Keratinocyte (primary cell): ENCODE measurements around the gene RGS2. TPM values are rescaled to one million over a fixed set of nuclear protein-coding genes. Genes with fewer than 3 reads are reported as not detected.

ENCODE experiments used
- DNase-seq: peaks from one replicate; pipeline ENCODE4 v3.0.0-alpha.2; 2011; ENCODE audit warnings: low read depth, missing footprints, low spot score
- FAIRE-seq: peaks from 2 replicates; lab custom pipeline; 2011; peaks lifted over from hg19 to GRCh38; lab: Jason Lieb, UNC
- H2AFZ ChIP-seq: 2 replicates; pipeline ENCODE4 v1.6.0; 2012; ENCODE audit warnings: low read length, control low read depth, inconsistent platforms; ENCODE audit not compliant: control insufficient read depth
- H3K27ac ChIP-seq: 2 replicates; pipeline ENCODE4 v1.5.1; 2011; ENCODE audit warnings: low read length; ENCODE audit not compliant: control insufficient read depth, insufficient read depth
- H3K27me3 ChIP-seq: 3 replicates; pipeline ENCODE4 v1.6.0; 2011; ENCODE audit warnings: low read length; ENCODE audit not compliant: control insufficient read depth, insufficient read depth; ENCODE audit errors: extremely low read depth
- H3K36me3 ChIP-seq, 2 experiments: 2 replicates in 1 of 2; 3 replicates in 1 of 2; pipeline ENCODE4 v1.5.1; 2011; ENCODE audit warnings: low read length in 2 of 2, mild to moderate bottlenecking in 1 of 2; ENCODE audit not compliant: control insufficient read depth in 2 of 2, insufficient read depth in 2 of 2; ENCODE audit errors: extremely low read depth in 1 of 2
- H3K4me1 ChIP-seq: 3 replicates; pipeline ENCODE4 v1.5.1; 2011; ENCODE audit warnings: low read length; ENCODE audit not compliant: control insufficient read depth, insufficient read depth; ENCODE audit errors: extremely low read depth
- H3K4me2 ChIP-seq: 3 replicates; pipeline ENCODE4 v1.6.0; 2011; ENCODE audit warnings: low read depth, low read length; ENCODE audit not compliant: control insufficient read depth, insufficient read depth; ENCODE audit errors: extremely low read depth
- H3K4me3 ChIP-seq, 3 experiments: fragments of 200-600 bp in 1 of 3; sonication (generic) in 1 of 3; 2 replicates in 2 of 3; 3 replicates in 1 of 3; pipeline ENCODE4 v1.5.1; 2011 to 2016; ENCODE audit warnings: low read length in 3 of 3, mild to moderate bottlenecking in 3 of 3, control low read depth in 2 of 3, inconsistent platforms in 1 of 3, low read depth in 1 of 3, mixed read lengths in 1 of 3, mixed run types in 1 of 3, moderate library complexity in 1 of 3; ENCODE audit not compliant: control insufficient read depth in 2 of 3, insufficient read depth in 2 of 3; ENCODE audit errors: extremely low read depth in 1 of 3
- H3K79me2 ChIP-seq: 2 replicates; pipeline ENCODE4 v1.6.0; 2012; ENCODE audit warnings: low read length; ENCODE audit not compliant: control insufficient read depth, insufficient read depth
- H3K9ac ChIP-seq: 3 replicates; pipeline ENCODE4 v1.6.0; 2011; ENCODE audit warnings: low read length; ENCODE audit not compliant: control insufficient read depth, insufficient read depth; ENCODE audit errors: extremely low read depth
- H3K9me1 ChIP-seq: 3 replicates; pipeline ENCODE4 v1.6.0; 2011; ENCODE audit warnings: low read length; ENCODE audit not compliant: control insufficient read depth, insufficient read depth; ENCODE audit errors: extremely low read depth
- H3K9me3 ChIP-seq: 2 replicates; pipeline ENCODE4 v1.5.1; 2012; ENCODE audit warnings: low read depth, low read length; ENCODE audit not compliant: control insufficient read depth
- H4K20me1 ChIP-seq: 3 replicates; pipeline ENCODE4 v1.6.0; 2011; ENCODE audit warnings: low read length; ENCODE audit not compliant: control insufficient read depth, insufficient read depth; ENCODE audit errors: extremely low read depth
- EZH2 ChIP-seq: IDR thresholded peaks from one replicate; pipeline ENCODE4 v1.6.1; 2012; ENCODE audit warnings: inconsistent platforms, mild to moderate bottlenecking, low read length, moderate library complexity
- dilution Hi-C: fragments of 300-500 bp; cut with MboI; formaldehyde crosslinking; loops from one replicate; pipeline ENCODE4 v1.7.0; 2020; ENCODE audit warnings: low sequenced_read_pairs; ENCODE audit not compliant: extremely low pct_ligation_motif_present
- polyA minus RNA-seq, 3 experiments: library from RNA; depleted of rRNA, polyadenylated mRNA; stranded (reverse); fragments of >200 nt; gene quantifications; 1 replicate in 1 of 3; 2 replicates in 1 of 3; 3 replicates in 1 of 3; pipeline ENCODE4 v1.2.3, GENCODE V29; 2011
- polyA plus RNA-seq, 5 experiments: library from polyadenylated mRNA; depleted of rRNA in 3 of 5; stranded (reverse) in 3 of 5; stranded (forward) in 1 of 5; unstranded in 1 of 5; fragments of >200 nt; gene quantifications; 1 replicate in 1 of 5; 2 replicates in 3 of 5; 3 replicates in 1 of 5; pipeline versions ENCODE4 v1.2.1 to v1.2.3, GENCODE V29; 2011 to 2012; ENCODE audit warnings: missing spikeins in 2 of 5, low read depth in 1 of 5, low replicate concordance in 1 of 5
- TF ChIP-seq, protein P1 (sequence below), 3 experiments: IDR thresholded peaks in 1 of 3; conservative IDR thresholded peaks in 1 of 3; optimal IDR thresholded peaks in 1 of 3; 2 replicates in 2 of 3; 3 replicates in 1 of 3; pipeline versions ENCODE3 to v1.5.1; 2011; ENCODE audit warnings: low read length in 3 of 3, mild to moderate bottlenecking in 3 of 3, moderate library complexity in 2 of 3, control low read depth in 1 of 3, inconsistent platforms in 1 of 3; ENCODE audit not compliant: insufficient read depth in 2 of 3; ENCODE audit errors: extremely low read depth in 1 of 3

The RGS2 gene, protein sequence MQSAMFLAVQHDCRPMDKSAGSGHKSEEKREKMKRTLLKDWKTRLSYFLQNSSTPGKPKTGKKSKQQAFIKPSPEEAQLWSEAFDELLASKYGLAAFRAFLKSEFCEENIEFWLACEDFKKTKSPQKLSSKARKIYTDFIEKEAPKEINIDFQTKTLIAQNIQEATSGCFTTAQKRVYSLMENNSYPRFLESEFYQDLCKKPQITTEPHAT
- 10.9 to 146 TPM (median 128 TPM) in 3 replicates for polyA plus RNA-seq
- polyA plus RNA-seq (2011; ENCODE audit: low read depth) = 131 TPM
- polyA plus RNA-seq (2011; cell fraction: cytosol; rRNA removed) = 55.4 and 96.6 TPM in 2 replicates
- polyA plus RNA-seq (2011; cell fraction: nucleus; rRNA removed) = 277 and 402 TPM in 2 replicates
- polyA plus RNA-seq (2012; ENCODE audit: low replicate concordance) = 8.7 and 111 TPM in 2 replicates
- 1.4 to 48.5 TPM (median 42.6 TPM) in 3 replicates for polyA minus RNA-seq
- polyA minus RNA-seq (2011; cell fraction: cytosol; rRNA and poly(A)+ RNA removed) = 17.1 TPM
- 84.9 and 147 TPM in 2 replicates for polyA minus RNA-seq (2011; cell fraction: nucleus; rRNA and poly(A)+ RNA removed)

- Histone ChIP-seq H3K9ac (peak within 1 kb of the TSS; percentile 95), H2AFZ (peak within 1 kb of the TSS; percentile 97), H3K27me3 (no peaks in the 10 kb centered on the region), H3K4me2 (peak within 1 kb of the TSS; percentile 99), H3K79me2 (peaks cover 6% of the 10 kb centered on the region), H3K4me1 (peaks cover 27% of the 10 kb centered on the region), H3K27ac (peak within 1 kb of the TSS; percentile 86), H3K9me1 (peaks cover 2% of the 10 kb centered on the region), H3K9me3 (no peaks in the 10 kb centered on the region), H3K4me3 (peak within 1 kb of the TSS; percentile 91 to 98 (median 92)), H4K20me1 (no peaks in the 10 kb centered on the region), H3K36me3 (peaks cover 3 to 7% of the 10 kb centered on the region in 2 experiments)
- FAIRE-seq = no peak
- dilution Hi-C loops = loop anchor here (25.0 kb wide), 1 partner anchor 204 kb away; no protein-coding TSS in a partner anchor
- TF ChIP-seq, protein P1, sequence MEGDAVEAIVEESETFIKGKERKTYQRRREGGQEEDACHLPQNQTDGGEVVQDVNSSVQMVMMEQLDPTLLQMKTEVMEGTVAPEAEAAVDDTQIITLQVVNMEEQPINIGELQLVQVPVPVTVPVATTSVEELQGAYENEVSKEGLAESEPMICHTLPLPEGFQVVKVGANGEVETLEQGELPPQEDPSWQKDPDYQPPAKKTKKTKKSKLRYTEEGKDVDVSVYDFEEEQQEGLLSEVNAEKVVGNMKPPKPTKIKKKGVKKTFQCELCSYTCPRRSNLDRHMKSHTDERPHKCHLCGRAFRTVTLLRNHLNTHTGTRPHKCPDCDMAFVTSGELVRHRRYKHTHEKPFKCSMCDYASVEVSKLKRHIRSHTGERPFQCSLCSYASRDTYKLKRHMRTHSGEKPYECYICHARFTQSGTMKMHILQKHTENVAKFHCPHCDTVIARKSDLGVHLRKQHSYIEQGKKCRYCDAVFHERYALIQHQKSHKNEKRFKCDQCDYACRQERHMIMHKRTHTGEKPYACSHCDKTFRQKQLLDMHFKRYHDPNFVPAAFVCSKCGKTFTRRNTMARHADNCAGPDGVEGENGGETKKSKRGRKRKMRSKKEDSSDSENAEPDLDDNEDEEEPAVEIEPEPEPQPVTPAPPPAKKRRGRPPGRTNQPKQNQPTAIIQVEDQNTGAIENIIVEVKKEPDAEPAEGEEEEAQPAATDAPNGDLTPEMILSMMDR (optimal IDR thresholded peaks at IDR 0.05 in 1 of 3, IDR thresholded peaks at IDR 0.05 in 1 of 3, conservative IDR thresholded peaks at IDR 0.05 in 1 of 3; ENCODE audit: extremely low read depth in 1 of 3, insufficient read depth in 2 of 3, low read length in 3 of 3) = peak in 1 of 3 experiments; percentile 48
- no peak for TF ChIP-seq EZH2
- no peak for DNase-seq
Observed at GRCh38 chr1:192808518-192809306, at the start of gene RGS2. Gene RGS2 (plus strand): TSS chr1:192809039. CDS start chr1:192809072, 33 bp downstream.

DNA sequence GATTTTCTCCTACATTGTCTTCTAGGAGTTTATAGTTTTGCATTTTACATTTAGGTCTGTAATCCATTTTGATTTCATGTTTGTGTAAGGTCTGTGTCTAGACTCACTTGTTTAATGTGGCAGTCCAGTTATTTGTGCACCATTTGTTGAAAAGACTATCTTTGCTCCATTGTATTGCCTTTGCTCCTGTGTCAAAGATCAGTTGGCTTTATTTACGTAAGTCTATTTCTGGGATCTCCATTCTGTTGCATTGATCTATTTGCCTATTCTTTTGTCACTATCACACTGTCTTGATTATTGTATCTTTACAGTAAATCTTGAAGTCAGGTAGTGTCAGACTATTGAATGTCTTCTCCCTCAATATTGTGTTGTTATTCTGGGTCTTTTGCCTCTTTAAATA, 49.7 kb upstream of the RGS2 start:
- Histone ChIP-seq H3K27me3 (no peaks in the 10 kb centered on the region), H3K4me2 (no peak overlapping the region), H3K4me1 (peaks cover 3% of the 10 kb centered on the region), H3K36me3 (no peaks in the 10 kb centered on the region), H2AFZ (no peak overlapping the region), H3K9me1 (no peaks in the 10 kb centered on the region), H3K27ac (no peak overlapping the region), H3K9me3 (no peaks in the 10 kb centered on the region), H3K9ac (no peak overlapping the region), H3K79me2 (no peaks in the 10 kb centered on the region), H3K4me3 (no peak overlapping the region), H4K20me1 (no peaks in the 10 kb centered on the region)
- dilution Hi-C loops = no loop called here
- no peak for TF ChIP-seq EZH2
- TF ChIP-seq, protein P1 (optimal IDR thresholded peaks at IDR 0.05 in 1 of 3, IDR thresholded peaks at IDR 0.05 in 1 of 3, conservative IDR thresholded peaks at IDR 0.05 in 1 of 3; ENCODE audit: extremely low read depth in 1 of 3, insufficient read depth in 2 of 3, low read length in 3 of 3) = no peak
- FAIRE-seq (no peak), DNase-seq (no peak)
